OCI-LY7 (cell line): ENCODE measurements around the gene AGT. TPM values are rescaled to one million over a fixed set of nuclear protein-coding genes. Genes with fewer than 3 reads are reported as not detected.

Source experiments
- BruUV-seq: library from RNA; stranded (reverse); fragments of 400-500 nt; replicated peaks from 2 replicates; lab custom pipeline; 2021; lab: Mats Ljungman, UMichigan
- CTCF ChIA-PET: fragments of 300-600 bp; sonication (Branson Sonifier 250); formaldehyde crosslinking; loops from one replicate; lab custom pipeline; 2022; ENCODE audit warnings: antibody characterized with exemption; ENCODE audit not compliant: unreplicated experiment; lab: Charles Lee
- POLR2A ChIA-PET: fragments of 300-600 bp; sonication (Branson Sonifier 250); formaldehyde crosslinking; loops from one replicate; lab custom pipeline; 2022; ENCODE audit warnings: antibody characterized with exemption; lab: Charles Lee
- DNase-seq: peaks from one replicate; pipeline ENCODE4 v3.0.0-alpha.2; 2015; ENCODE audit warnings: low spot score
- H2AFZ ChIP-seq: fragments of 200-600 bp; sonication (generic), shearing (Covaris generic); 2 replicates; pipeline ENCODE4 v1.6.1; 2014; ENCODE audit warnings: mild to moderate bottlenecking, antibody characterized with exemption, low read length, moderate library complexity
- H3K27ac ChIP-seq: fragments of 200-600 bp; sonication (generic); 2 replicates; pipeline ENCODE4 v1.5.1; 2014; ENCODE audit warnings: mixed run types, low read depth, mild to moderate bottlenecking, moderate library complexity, low read length, inconsistent platforms; ENCODE audit not compliant: poor library complexity, severe bottlenecking
- H3K36me3 ChIP-seq: fragments of 200-600 bp; sonication (generic); 2 replicates; pipeline ENCODE4 v1.6.1; 2014; ENCODE audit warnings: mild to moderate bottlenecking, antibody characterized with exemption, low read length, moderate library complexity, mixed read lengths; ENCODE audit not compliant: insufficient read depth
- H3K4me1 ChIP-seq: fragments of 200-600 bp; sonication (generic); 2 replicates; pipeline ENCODE4 v1.5.1; 2014; ENCODE audit warnings: mild to moderate bottlenecking, low read length; ENCODE audit not compliant: insufficient read depth, poor library complexity, severe bottlenecking
- H3K4me2 ChIP-seq: fragments of 200-600 bp; sonication (generic); 2 replicates; pipeline ENCODE4 v1.6.1; 2014; ENCODE audit warnings: mild to moderate bottlenecking, low read length
- H3K4me3 ChIP-seq: fragments of 200-600 bp; sonication (generic); 2 replicates; pipeline ENCODE4 v1.5.1; 2014; ENCODE audit warnings: mild to moderate bottlenecking, low read depth, low read length; ENCODE audit not compliant: poor library complexity, severe bottlenecking
- H3K79me2 ChIP-seq: fragments of 200-600 bp; sonication (generic); 2 replicates; pipeline ENCODE4 v1.6.1; 2016; ENCODE audit warnings: low read depth, mild to moderate bottlenecking, low read length, moderate library complexity, mixed read lengths; ENCODE audit not compliant: insufficient read depth
- H3K9me2 ChIP-seq: fragments of 200-600 bp; sonication (generic); 2 replicates; pipeline ENCODE4 v1.6.1; 2016; ENCODE audit warnings: mild to moderate bottlenecking, low read length, mixed read lengths; ENCODE audit not compliant: insufficient read depth
- H3K9me3 ChIP-seq: fragments of 200-600 bp; sonication (generic); 2 replicates; pipeline ENCODE4 v1.6.1; 2014; ENCODE audit warnings: mild to moderate bottlenecking, mixed run types, low read length, mixed read lengths
- H4K20me1 ChIP-seq: fragments of 200-600 bp; sonication (generic); 2 replicates; pipeline ENCODE4 v1.6.1; 2014; ENCODE audit warnings: mild to moderate bottlenecking, antibody characterized with exemption, low read length, moderate library complexity, mixed read lengths; ENCODE audit not compliant: insufficient read depth
- CTCF ChIP-seq: fragments of 200-600 bp; sonication (generic); conservative IDR thresholded peaks from 2 replicates; pipeline ENCODE4 v1.5.1; 2014; ENCODE audit warnings: mild to moderate bottlenecking, antibody characterized with exemption, low read length, moderate library complexity, mixed read lengths
- EZH2phosphoT487 ChIP-seq: fragments of 200-600 bp; sonication (generic); IDR thresholded peaks from 2 replicates; pipeline ENCODE4 v1.6.1; 2018; ENCODE audit warnings: low read depth, borderline replicate concordance, mild to moderate bottlenecking, mixed run types, antibody characterized with exemption, low read length, moderate library complexity, mixed read lengths
- intact Hi-C: fragments of 100-400 bp; cut with micrococcal nuclease; formaldehyde crosslinking; loops from one replicate; pipeline ENCODE4 v1.10.0; 2022; ENCODE audit not compliant: unreplicated experiment
- total RNA-seq, 2 experiments: library from RNA; depleted of rRNA in 1 of 2; stranded (reverse); fragments of >200 nt in 1 of 2; shearing (Covaris generic) in 1 of 2; gene quantifications; 2 replicates each; pipeline ENCODE4 v1.2.3, GENCODE V29; 2014 to 2022

Gene AGT
- total RNA-seq, 2 experiments from 2014 or later: not detected

- Histone ChIP-seq H3K4me1 (no peaks in the 10 kb centered on the region), H4K20me1 (no peaks in the 10 kb centered on the region), H3K4me3 (no peak overlapping the region), H2AFZ (no peak overlapping the region), H3K9me3 (no peaks in the 10 kb centered on the region), H3K36me3 (no peaks in the 10 kb centered on the region), H3K9me2 (no peaks in the 10 kb centered on the region), H3K4me2 (no peak overlapping the region), H3K79me2 (no peaks in the 10 kb centered on the region), H3K27ac (no peak overlapping the region)
- DNase-seq: no peak
- POLR2A ChIA-PET: no interaction called here
- no TSS peak for BruUV-seq
- CTCF ChIA-PET: no interaction called here
- no peak for TF ChIP-seq CTCF
- TF ChIP-seq EZH2phosphoT487: no peak
- intact Hi-C loops: no loop called here
Observed at GRCh38 chr1:230707732-230708630, 5.9 kb downstream of the AGT start.

GRCh38 chr1:230706887-230707731, 6.8 kb downstream of the AGT start:
- H3K4me1 ChIP-seq: no peaks in the 10 kb centered on the region
- no peak overlapping the region for H3K27ac ChIP-seq
- H3K9me3 ChIP-seq: no peaks in the 10 kb centered on the region
- no peak for TF ChIP-seq EZH2phosphoT487
- TF ChIP-seq CTCF: no peak
- POLR2A ChIA-PET: no interaction called here
- DNase-seq: no peak
- no peak overlapping the region for H3K4me2 ChIP-seq
- BruUV-seq: no TSS peak
- H3K36me3 ChIP-seq: no peaks in the 10 kb centered on the region
- H3K9me2 ChIP-seq: no peaks in the 10 kb centered on the region
- CTCF ChIA-PET: no interaction called here
- no peaks in the 10 kb centered on the region for H4K20me1 ChIP-seq
- no peak overlapping the region for H3K4me3 ChIP-seq
- H2AFZ ChIP-seq: no peak overlapping the region
- H3K79me2 ChIP-seq: no peaks in the 10 kb centered on the region
- intact Hi-C loops: no loop called here
